ENCODE measurements around the gene HSD11B2.

The HSD11B2 gene

DNA sequence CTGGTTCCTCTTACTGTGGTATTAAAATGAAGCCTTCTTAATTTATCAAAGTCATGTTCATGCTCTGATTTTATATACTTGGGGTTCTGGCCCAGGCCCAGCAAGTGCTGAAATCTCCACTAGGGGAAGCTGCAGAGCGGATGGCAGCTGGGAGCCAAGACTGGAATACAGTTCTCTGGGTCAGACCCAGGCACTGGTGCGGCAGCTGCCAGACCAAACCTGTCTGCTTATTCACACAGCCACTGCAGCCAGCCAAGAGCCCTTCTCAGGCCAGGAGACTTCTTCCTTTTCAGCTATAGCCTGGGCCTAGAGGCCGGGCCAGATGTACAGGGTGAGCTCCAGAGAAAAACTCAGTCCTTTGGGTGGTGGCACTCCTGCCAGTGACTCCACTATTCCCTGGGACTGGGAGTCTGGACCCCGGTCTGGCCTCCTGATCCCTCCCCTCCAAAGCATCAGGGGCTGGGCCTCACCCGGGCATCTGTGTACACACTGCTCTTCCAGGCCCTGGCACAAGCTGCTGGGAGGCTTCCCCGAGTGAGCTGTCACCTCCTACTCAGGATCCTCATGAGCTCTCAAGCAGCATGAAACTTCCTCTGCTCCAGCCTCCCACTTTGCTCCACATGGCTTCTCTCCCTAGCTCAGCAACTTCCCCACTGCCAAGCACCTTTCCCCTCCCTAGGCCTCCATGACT, 25.6 kb downstream of the HSD11B2 start:
- no peak for DNase-seq

DNA sequence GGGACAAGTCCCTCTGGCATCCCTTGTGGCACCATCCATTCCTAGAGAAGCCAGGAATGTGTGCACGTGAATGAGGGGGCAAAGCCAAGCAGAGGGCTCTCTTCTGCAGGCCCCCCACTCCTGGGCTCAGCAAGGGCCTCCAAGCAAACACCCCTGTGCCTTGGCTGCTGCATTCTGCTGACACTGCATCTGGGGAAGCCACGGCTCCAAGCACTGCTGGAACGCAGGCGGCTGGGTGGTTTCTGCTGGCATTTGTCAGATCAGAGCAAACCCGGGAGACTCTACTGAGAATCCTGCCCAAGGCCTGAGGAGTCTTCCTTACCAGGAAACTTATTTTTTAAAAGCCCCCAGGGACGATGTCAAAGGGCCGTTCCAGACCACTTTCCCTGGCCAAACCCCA, 26.7 kb downstream of the HSD11B2 start:
- DNase-seq = no peak

DNA sequence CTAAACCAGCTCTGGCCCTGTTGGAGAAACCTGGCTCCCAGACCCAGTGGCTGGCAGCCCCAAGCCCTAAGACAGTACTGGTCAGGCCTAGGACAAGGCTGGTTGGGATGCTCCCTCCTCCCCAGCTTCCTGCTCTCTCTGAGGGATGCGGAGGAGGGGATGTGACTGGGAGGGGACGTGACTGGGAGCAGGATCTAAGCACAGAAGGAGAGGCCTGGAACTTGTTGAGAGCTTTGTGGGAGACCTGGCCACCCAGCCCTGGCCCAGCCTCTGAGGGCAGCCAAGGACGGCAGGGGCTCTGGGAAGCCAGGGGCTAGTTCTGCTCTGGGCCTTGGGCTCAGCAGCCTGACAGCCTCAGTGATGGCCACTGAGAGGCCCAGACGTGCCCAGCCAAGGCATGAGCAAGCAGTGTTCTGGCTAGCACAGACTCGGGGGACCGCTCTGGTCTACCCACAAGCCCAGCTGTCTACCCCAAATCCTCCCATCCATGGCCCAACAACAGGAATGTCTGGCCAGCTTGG, 27.3 kb downstream of the HSD11B2 start:
- no peak for DNase-seq

DNA sequence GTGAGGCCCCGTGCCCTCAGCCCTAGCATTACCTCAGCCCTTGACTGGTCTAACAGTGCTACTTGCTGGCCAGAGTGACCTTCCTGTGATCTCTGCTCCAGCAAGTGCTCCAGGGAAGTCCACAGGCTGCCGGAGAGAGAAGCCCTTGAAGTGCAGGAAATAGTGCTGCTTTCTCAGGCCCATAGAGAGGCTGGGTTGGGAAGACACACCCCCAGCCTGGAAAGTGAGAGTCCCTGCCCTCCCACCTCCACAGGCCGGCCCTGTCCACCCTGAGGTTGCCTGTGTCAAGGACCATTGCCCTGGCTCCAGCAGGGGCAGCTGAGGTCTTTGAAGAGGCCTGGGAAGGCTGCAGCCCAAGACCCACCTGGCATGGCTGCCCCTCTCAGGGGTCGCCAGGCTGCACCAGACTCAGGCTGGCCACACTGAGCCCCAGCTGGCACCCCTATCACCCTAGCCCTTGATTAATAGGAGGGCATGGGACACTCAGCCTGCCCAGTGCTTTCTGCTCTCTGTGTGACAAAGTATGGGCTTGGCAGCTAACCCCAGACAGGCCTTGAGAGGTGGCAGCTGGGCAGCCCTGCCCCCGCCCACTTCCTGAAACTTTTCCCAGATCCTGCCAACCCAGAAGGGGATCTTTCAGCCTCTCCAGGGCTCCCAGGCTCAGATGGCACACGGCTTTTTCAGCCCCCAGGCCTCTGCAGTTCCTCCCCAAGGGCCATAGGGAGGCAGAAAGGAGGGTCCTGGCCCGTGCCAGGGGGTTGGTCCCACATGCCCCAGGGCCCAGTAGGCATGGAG, 28.3 kb downstream of the HSD11B2 start:
- no peak for DNase-seq

DNA sequence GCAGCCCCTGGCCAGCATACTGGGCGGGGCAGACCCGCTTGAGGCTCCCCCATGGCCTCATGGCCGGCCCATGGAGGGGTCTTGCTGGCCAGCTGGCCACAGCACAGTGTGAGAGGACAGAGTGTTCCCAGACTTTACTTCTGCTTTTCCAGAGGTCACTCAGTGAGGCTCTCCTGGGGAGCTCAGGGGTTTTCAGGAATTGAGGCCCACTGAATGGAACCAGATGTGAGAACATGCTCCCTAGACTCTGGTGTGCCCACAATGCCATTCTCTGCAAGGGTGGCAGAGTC, 28.9 kb downstream of the HSD11B2 start:
- DNase-seq = no peak

DNA sequence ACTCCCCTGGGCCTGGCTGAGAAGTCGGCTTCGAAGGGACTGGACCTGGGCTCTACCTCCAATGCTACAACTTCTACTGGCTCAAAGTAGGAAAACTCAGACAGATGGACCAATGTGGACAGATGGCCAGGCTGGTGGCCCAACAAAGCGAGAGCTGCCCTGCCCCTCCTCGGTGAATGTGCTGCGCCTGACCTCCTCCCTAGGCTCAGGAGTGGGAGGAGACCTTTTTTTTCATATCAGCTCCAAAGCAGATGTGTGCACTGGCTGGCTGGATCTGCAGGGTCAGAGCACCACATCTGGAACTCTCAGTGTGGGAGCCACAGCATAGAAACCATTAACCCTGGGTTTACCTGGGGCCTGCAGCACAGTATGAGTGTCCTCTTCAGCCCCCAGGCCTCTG, 29.2 kb downstream of the HSD11B2 start:
- DNase-seq = no peak

DNA sequence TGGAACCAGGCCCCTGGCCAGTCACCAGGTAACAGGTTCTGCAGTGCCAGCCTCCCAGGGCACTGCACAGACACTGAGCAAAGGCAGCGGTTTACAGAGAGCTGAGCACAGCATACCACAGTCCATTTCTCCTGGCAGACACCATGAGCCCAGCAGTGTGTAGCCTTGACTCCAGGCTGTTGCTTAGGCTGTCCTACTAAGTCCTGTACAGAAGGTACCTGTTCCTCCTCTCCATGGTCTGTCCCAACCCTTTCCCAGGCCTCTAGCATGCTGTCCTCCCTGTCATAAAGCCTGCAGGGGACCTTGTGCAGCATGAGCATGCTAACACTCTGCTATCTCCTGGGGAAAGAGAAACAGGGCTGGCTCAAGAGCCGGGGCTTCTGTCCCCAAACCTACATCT, 30.0 kb downstream of the HSD11B2 start:
- no peak for DNase-seq

DNA sequence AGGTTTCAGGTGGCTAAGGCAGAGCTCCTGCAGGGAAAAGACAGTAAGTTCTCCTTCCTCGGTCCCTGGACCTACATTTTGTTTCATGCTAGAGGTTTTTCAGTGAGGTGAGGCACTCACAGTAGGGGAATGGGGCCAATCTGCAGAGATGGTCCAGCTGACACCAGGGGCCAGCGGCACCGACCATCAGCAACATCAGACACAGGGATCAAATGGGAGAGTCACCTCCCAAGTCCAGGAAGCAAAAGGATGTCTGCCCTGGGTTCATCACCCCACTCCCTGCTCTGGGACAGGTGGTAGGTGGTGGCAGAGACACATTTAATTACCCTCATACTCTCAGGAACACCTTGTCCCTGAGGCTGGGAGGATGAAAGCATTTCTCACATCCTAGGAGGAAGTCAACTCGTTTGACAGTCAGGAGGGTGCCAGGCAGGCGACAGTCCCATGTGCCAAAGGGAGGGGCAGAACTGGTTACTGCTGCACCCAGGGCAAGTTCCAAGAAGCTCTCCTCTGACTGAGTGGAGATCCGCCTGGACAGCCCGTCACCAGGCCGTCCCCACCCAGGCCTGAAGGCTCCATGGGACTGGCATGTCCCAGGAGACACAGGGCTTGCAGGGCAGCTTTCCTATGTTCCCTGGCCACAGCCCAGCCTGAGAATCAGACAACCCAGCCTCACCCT, 30.8 kb downstream of the HSD11B2 start:
- no peak for DNase-seq

DNA sequence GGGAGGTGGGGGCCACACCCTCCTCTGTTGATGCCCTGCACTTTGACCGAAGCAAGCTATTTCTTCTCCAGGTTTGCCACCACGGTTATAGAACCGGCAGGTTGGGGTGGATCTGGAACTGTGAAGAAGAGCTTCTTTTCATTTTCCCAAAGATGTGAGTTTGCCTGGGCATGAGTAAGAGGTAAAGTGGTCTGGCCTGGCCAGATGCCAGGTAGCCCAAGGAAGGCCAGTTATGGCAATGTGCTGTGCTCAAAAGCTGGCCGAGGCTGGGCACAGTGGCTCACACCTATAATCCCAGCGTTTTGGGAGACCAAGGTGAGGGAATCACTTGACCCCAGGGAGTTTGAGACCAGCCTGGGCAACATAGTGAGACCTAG, 31.3 kb downstream of the HSD11B2 start:
- no peak for DNase-seq

DNA sequence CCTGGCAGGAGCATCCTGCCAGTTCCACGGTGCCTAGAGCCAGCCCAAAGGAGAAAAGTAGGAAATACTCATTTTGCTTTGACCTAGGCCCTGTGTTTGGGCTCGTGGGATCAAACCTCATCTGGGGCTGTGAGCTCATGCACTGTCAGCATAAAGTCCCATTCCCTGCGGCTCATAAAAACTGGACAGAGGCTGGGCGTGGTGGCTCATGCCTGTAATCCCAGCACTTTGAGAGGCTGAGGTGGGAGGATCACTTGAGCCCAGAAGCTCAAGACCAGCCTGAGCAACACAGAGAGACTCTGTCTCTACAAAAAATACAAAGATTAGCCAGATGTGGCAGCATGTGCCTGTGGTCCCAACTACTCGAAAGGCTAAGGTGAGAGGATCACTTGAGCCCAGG, 32.1 kb downstream of the HSD11B2 start:
- no peak for DNase-seq

DNA sequence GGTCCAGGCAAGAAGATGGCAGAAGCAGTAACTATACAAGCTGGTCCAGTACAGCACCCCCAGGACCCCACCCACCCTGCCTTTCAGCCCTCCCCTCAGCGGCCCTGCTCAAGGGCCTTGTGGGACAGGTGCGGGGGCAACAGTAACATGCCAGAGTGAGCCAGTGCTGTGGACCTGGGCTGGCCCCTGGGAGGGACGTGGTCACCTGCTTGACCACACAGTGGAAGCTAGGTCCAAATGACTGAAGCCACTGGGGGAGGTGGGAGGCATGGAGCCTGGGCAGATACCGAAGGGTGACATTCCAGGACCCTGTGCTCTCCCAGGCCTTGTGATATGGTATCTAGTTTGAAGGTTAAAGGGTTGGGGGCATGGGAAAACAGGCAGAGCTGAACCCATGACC, 32.8 kb downstream of the HSD11B2 start:
- no peak for DNase-seq

DNA sequence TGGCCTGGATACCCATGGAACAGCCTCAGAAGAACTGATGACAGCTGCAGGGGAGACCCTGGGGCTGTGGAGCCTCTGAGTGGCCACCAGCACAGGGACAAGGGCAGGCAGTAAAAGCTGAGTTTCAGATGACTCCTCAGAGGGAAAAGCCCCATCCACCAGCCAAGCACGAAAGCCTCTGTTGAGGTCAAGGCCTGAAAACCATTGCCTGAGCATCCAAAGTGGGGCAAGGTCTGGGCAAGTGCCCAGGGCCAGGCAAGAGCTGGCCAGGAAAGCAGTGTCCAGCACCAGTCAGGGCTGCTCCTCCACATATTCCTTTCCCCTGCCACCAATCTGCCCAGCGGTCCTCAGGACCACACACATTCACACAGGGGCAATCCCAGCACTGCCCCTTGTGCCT, 33.6 kb downstream of the HSD11B2 start:
- DNase-seq = no peak

DNA sequence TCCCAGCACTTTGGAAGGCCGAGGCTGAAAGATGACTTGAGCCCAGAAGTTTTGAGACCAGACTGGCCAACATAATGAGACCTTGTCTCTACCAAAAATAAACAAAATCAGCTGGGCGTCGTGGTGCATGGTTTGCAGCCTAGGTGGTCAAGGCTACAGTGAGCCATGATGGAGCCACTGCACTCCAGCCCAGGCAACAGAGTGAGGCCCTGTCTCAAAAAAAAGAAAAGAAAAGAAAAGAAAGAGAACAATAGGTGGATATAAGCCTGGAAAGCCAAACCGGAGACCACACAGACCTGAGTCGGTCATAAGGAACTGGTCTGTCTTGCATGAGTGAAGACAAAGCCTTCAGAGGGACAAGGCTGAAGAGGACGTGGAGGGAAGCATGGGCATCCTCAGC, 35.7 kb downstream of the HSD11B2 start:
- DNase-seq = no peak

DNA sequence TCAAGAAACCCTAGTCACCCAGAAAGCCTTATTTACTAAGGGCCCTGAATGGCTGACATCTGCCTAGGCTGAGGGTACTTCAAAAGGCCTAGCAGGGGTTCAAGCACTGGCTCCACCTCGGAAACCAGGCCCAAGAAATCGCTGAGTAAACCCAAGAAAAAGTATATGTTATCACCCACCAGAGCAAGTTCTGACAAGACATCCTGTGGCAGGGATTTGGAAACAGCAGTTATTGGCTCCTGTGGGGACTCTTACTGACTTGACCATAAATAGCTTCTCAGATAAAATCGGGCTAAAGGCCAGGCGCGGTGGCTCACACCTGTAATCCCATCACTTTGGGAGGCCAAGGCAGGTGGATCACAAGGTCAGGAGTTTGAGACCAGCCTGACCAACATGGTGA, 37.8 kb downstream of the HSD11B2 start:
- no peak for DNase-seq

DNA sequence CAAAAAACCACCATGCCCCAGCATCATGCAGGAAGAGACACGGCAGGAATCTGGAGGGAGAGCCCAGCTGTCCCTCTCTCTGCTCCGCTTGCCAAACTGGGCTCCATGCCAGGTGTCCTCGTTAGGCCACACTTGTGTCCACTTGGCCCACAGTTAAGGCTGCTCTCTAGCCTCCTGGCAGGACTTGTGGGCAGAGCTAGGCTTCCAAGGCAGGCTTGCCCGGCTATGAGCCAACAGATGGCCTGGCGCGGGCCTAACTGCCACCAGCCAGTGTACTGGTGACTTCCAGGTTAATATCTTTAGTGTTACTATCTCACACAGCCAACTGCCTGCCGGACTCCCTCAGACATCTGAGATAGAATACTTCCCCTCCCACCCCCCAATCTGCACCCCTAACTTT, 39.4 kb downstream of the HSD11B2 start:
- DNase-seq = no peak

DNA sequence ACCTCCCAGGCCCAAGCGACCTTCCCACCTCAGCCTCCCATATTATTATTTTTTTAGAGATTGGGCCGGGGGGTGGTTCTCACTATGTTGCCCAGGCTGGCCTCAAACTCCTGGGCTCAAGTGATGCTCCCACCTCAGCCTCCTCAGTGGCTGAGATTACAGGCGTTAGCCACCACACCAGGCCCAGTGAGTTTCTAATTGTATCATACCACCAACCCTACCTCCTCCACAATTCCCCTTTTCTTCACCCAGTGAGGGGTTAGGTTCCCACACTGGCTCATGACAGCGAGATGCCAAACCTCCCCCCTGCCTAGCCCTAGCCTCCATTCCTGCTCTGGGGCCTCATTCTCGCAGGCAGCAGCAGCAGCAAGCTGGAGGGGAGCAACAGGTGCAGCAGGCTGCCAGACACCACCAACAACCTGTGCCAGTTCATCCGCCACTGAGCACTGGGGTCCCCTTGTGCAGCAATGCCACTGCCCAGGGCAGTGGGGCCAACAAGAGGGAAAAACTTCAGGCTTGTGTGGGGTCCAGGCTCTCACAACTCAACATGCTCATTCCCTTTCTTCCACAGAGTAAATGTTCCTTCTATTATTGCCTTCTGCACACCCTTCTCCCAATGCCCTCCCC, 41.0 kb downstream of the HSD11B2 start:
- DNase-seq = no peak

DNA sequence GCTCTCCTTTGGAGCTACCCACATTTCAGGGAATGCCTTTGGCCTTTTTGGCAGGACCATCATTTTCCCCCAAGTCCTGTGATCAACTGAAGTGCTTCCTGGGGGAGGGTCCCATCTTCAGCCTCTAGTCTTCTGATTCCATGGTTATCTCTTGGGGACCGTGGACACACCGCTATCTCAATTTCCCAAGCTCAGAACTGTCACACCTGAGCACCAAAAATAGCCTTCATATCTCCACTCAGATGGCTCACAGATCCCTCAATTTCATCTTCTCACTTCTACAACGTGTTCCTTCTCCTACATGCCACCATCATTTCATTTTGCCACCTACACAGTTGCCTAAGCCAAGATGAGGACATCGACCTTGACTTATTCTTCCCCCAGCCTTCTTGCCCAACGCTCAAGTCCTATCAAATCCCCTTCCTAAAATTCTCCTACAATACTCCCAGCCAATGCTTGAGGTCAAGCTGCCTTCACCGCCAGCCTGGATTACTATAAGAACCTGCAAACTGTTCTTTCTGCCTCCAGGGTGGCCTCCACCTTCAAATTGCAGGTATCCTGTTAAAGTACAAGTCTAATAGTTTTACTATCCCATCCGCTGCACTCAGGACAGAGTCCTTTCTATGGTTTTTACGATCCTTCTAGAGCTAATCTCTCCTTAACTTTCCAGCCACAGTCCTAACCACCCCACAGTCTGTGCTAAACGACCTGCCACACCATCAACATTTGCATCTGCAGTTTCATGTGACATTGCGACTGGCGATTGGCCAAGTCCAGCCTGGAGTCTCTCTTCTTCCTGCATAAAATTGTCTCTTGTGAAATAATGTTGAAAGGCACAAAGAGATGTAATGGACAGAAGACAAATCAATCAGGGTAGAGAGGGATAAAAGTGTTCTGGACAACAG, 43.9 kb downstream of the HSD11B2 start:
- DNase-seq = no peak

DNA sequence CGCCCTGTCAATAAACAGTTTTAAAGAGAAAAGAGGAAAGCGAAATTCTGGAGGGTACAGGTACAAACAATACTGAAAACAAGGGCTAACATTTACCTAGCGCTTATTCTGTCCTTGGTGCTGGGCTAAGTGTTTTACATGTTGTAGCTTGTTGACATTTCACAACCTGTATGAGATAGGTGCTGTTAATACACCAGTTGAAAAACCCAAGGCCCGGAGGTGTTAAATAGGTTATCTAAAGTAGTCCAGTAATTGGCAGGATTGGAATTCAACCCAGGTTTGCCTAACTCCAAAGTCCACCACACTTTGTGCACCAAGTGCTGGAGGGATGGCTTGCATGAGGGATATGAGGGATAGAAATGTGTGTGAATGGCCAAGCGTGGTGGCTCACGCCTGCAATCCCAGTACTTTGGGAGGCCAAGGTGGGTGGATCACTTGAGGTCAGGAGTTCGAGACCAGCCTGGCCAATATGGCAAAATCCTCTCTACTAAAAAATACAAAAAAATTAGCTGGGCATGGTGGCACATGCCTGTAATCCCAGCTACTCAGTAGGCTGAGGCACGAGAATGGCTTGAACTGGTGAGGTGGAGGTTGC, 47.1 kb downstream of the HSD11B2 start:
- DNase-seq = no peak

DNA sequence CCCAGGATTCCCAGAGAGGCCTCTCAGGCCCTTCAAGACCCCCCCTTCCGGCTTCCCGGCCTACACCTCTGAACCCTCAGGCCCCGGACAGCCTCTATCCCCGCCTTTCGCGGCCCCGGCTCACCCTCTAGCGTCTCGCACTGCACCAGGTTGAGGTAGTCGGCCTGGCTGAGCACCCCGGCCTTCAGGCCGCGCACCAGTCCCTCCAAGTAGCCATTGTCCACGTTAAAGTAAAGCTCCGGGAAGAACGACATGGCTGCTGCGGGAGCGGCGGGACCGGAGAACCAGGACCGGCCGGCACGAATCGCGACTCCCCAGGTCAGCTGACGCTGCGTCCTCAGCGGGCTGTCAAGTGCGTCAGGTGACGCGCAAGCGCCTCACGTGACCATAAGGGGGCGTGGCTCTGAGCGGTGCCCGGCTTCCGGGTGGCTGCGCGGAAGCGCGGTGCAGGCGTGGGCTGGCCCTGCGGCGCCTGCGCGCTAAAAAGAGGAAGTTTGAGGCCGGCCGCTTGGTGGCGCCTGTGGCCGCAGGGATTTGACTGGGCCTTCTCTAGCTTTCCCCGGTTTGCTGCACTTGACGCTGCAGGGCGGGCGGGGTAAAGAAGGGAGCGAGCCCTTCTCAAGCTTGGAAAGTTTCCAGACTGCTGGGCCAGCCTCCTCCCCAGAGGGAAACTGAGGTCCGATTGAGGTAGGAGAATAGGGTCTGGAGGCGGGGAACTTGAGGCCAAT, 50.1 kb downstream of the HSD11B2 start, which contains the start of gene ATP6V0D1:
TSS of gene ATP6V0D1 (minus strand) at position 325 of the 728 bp plus-strand sequence. CDS start at position 254, 71 bp downstream.
- DNase-seq = peak; percentile 48

DNA sequence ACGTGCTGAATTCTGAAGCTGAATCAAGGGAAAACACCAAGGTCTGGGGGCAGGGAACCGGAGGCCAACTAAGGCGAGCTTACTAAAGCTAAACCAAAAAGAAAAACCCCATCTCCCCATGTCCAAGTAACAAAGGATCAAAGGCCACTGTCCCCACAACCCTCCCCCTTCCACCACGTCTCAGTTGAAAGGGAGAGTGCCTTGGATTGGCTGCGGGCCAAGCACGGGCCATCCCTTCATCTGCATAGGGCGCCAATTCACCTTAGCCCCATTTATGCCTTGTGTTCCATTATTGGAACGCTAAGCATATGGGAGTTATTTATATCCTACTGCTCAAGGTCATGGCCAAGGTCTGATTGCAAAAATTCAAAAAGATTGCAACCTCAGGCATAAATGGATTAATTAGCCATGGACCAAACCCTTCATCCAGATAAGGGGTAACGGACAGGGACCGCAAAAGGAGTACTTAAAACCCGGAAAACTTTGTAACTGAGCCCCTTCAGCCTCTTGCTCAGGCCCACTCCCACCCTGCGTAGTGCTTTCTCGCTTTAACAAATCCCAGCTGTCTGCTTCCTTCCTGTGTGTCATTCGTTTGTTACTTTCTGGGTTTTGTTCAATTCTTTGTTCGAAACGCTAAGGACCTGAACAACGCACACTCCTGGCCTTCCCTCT, 50.8 kb downstream of the HSD11B2 start:
- no peak for DNase-seq

Measured in SIG-M5 (cell line).